Activated naive CD4-positive, alpha-beta T cell (primary cell): ENCODE data around the gene ISLR2.
"Not testable (repeated sequence)": the region's sequence is repeated elsewhere in the genome, so short reads cannot be mapped to it uniquely, and the experiment has no call there.

Experiments
- DNase-seq, 4 experiments: peaks; one replicate each; lab custom pipeline; 2025; lab: John Stamatoyannopoulos, UW

Gene ISLR2

GRCh38 chr15:74157868-74158827 is 27.8 kb downstream of the ISLR2 start:
- DNase-seq: no peak

- DNase-seq: no peak
Measured at GRCh38 chr15:74158855-74159650, 28.7 kb downstream of the ISLR2 start.

GRCh38 chr15:74159773-74160172 is 29.4 kb downstream of the ISLR2 start:
- DNase-seq: no peak

GRCh38 chr15:74160390-74160789 is 30.0 kb downstream of the ISLR2 start:
- DNase-seq: not testable (repeated sequence)

GRCh38 chr15:74162195-74162536 is 31.8 kb downstream of the ISLR2 start:
- not testable (repeated sequence) for DNase-seq

- DNase-seq: no peak
Measured at GRCh38 chr15:74165461-74165860, 35.1 kb downstream of the ISLR2 start.

GRCh38 chr15:74167891-74168331 is 37.5 kb downstream of the ISLR2 start:
- no peak for DNase-seq

- no peak for DNase-seq
Measured at GRCh38 chr15:74168711-74169126, 38.3 kb downstream of the ISLR2 start.

- no peak for DNase-seq
Measured at GRCh38 chr15:74170071-74170844, 39.9 kb downstream of the ISLR2 start.

- DNase-seq: no peak
Measured at GRCh38 chr15:74170875-74171578, 40.6 kb downstream of the ISLR2 start.

- DNase-seq: no peak
Measured at GRCh38 chr15:74171965-74172541, 41.7 kb downstream of the ISLR2 start.

GRCh38 chr15:74172701-74173379 is 42.5 kb downstream of the ISLR2 start:
- DNase-seq: no peak

- no peak for DNase-seq
Measured at GRCh38 chr15:74173380-74174218, 43.2 kb downstream of the ISLR2 start, which contains the start of gene ISLR. ISLR (plus strand) TSS chr15:74173710; CDS start chr15:74174859, 1,149 bp downstream.

- no peak for DNase-seq
Measured at GRCh38 chr15:74174219-74174957, 44.0 kb downstream of the ISLR2 start.

- no peak for DNase-seq
Measured at GRCh38 chr15:74174958-74175253, 44.5 kb downstream of the ISLR2 start.

GRCh38 chr15:74175271-74176191 is 45.1 kb downstream of the ISLR2 start:
- DNase-seq: no peak

- DNase-seq: no peak
Measured at GRCh38 chr15:74176262-74177214, 46.2 kb downstream of the ISLR2 start.
